Heart left ventricle (tissue), 16 donors: ENCODE results near the gene EFR3B. TPM values are rescaled to one million over a fixed set of nuclear protein-coding genes. Genes with fewer than 3 reads are reported as not detected.

Experiments used
- ATAC-seq, 4 donors: fragments of 200-7000 bp; cut with Tn5 transposase; one replicate each; pipeline ENCODE4 v1.9.1; 2020 to 2022; ENCODE audit warnings: moderate library complexity in 4 of 4, mild to moderate bottlenecking in 3 of 4, moderate number of reproducible peaks in 1 of 4
- DNase-seq, 5 donors: peaks; one replicate each; pipeline ENCODE4 v3.0.0-alpha.2; 2020
- H3K27ac ChIP-seq, 12 donors: fragments of 200-600 bp; sonication (generic) in 4 of 12; one replicate each; pipeline versions ENCODE4 v1.5.0 to v1.8.0; 2016 to 2022; ENCODE audit warnings: mild to moderate bottlenecking in 2 of 12
- H3K27me3 ChIP-seq, 9 donors: fragments of 200-600 bp; sonication (generic) in 2 of 9; one replicate each; pipeline versions ENCODE4 v1.5.1 to v1.8.0; 2016 to 2022; ENCODE audit warnings: mild to moderate bottlenecking in 3 of 9
- H3K36me3 ChIP-seq, 9 donors: fragments of 200-600 bp; sonication (generic) in 2 of 9; one replicate each; pipeline versions ENCODE4 v1.5.0 to v1.8.0; 2018 to 2022; ENCODE audit warnings: mild to moderate bottlenecking in 2 of 9
- H3K4me1 ChIP-seq, 12 donors: fragments of 200-600 bp; sonication (generic) in 4 of 12; one replicate each; pipeline versions ENCODE4 v1.5.0 to v1.8.0; 2016 to 2022; ENCODE audit warnings: mild to moderate bottlenecking in 3 of 12
- H3K4me3 ChIP-seq, 12 donors: fragments of 200-600 bp; sonication (generic) in 4 of 12; one replicate each; pipeline versions ENCODE4 v1.5.0 to v1.8.0; 2017 to 2022; ENCODE audit warnings: mild to moderate bottlenecking in 9 of 12, moderate library complexity in 4 of 12
- H3K9me3 ChIP-seq, 12 donors: fragments of 200-600 bp; sonication (generic) in 4 of 12; one replicate each; pipeline versions ENCODE4 v1.5.0 to v1.8.0; 2016 to 2022; ENCODE audit warnings: mild to moderate bottlenecking in 1 of 12
- CTCF ChIP-seq, 12 donors: fragments of 200-600 bp; sonication (generic) in 4 of 12; IDR thresholded peaks; one replicate each; pipeline versions ENCODE4 v1.5.0 to v1.8.0; 2018 to 2022; ENCODE audit warnings: antibody characterized with exemption in 12 of 12, mild to moderate bottlenecking in 5 of 12
- POLR2A ChIP-seq, 2 donors: fragments of 450-650 bp; IDR thresholded peaks; one replicate each; pipeline ENCODE4 v1.6.1; 2017; ENCODE audit warnings: antibody characterized with exemption in 2 of 2, mild to moderate bottlenecking in 2 of 2, moderate library complexity in 2 of 2
- WGBS, 4 donors: extraction: QIAGEN DNeasy Blood & Tissue Kit in 2 of 4; methylation state at CpG; one replicate each; pipeline versions ENCODE4 v1.1.5 to v1.1.7; 2013 to 2018; 5-methylcytosine and 5-hydroxymethylcytosine counted together
- intact Hi-C, 10 donors: fragments of 100-400 bp; cut with DNase I; formaldehyde crosslinking; loops; one replicate each; pipeline versions ENCODE4 v1.11.1 to v1.14.2; 2022
- polyA plus RNA-seq, 2 donors: library from polyadenylated mRNA; stranded (reverse); fragments of 200-250 nt; gene quantifications; one replicate each; pipeline ENCODE4 v1.2.3, GENCODE V29; 2013
- total RNA-seq, 9 donors: library from RNA; depleted of rRNA in 2 of 9; stranded (reverse); fragments of >200 nt in 2 of 9; fragmentation: NEBNext Ultra II Directional in 3 of 9; extraction: Animal tissue kit (Norgen Biotek cat#: 25700) in 3 of 9; gene quantifications; one replicate each; pipeline versions ENCODE4 v1.1.0 to v1.2.4, GENCODE V29; 2016 to 2023
- donor health status: ischemic (EF 13 %, LVEDD 7.1; RV severe dilation, severe dysfunction).
- donor health status: healthy with polysubstance abuse.
- donor health status: DM: no; HTN: yes; CAD: no.
- donor health status: DM: no; HTN: no; CAD: no.
- donor health status: ischemic (EF 25% LVEDD 6.9; RV normal size, moderate dysfunction).
- donor health status: ischemic (EF 25% LVEDD 5.7; RV mildly dilated, moderate dysfunction).
- donor health status: healthy.
- donor health status: DM: yes; HTN: yes; CAD: no.
- donor health status: ischemic (EF 35%, LVEDD 5.7; RV mildly dilated, moderate dysfunction).
- donor health status: nonischemic (EF 11% LVEDD 7.7; RV severe dilation, severe dysfunction).
- donor health status: DM: yes; HTN: yes; CAD: no.
- donor health status: PGD.
- donor health status: ischemic (EF 29% LVEDD 5.4; RV normal size, mild dysfunction).
- donor health status: nonischemic (EF 23%, LVEDD 6.1; RV moderate dilation, normal function).

Gene EFR3B
- total and polyA plus RNA-seq, 11 donors: 1.7 to 13.8 (median 5.5) TPM

DNA sequence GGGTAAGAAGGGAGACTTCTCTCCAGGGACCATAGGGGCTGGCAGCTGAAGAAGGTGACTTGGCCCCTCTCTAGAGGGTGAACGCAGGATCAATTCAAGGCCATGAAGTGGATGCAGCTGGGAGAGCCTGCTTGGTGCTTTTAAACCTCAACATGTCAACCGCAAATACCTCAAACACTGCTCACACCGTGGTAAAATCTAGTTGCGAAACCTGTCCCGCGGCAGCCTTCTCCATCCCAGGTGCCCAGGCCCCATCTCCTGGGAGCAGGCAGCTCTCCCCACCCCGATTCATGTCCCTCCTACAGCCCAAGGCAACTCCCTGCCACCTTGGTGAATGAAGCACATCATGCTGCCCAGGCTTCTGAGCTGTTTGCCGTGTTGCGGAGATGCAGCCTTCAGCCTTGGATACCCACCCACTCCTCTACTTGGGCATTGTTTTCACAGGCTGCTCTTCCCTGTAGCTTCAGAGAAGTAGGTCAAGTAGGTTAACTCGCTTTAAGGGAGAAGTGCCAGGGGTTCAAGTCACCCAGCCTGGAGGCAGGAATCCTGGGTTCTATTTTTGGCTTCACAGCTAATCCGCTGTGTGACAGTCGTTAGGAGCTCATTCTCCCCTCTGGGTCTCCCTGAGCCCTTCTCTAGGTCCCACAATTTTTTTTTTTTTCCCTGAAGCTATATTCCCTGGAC lies 6.2 kb upstream of the EFR3B start:
- Histone ChIP-seq H3K9me3 (no peaks in the 10 kb centered on the region), H3K27ac (no peak overlapping the region), H3K27me3 (no peaks in the 10 kb centered on the region), H3K4me3 (no peak overlapping the region), H3K36me3 (no peaks in the 10 kb centered on the region), H3K4me1 (peaks cover 0 to 3% (median 0%) of the 10 kb centered on the region in 12 donors)
- DNase-seq: no peak
- ATAC-seq: no peak
- intact Hi-C loops: loop anchor here in 2 of 10 donors (5.0 to 10.0 kb wide), 2 partner anchors 53 to 89 kb away; no protein-coding TSS in a partner anchor
- 77 to 82% (median 79%) methylated on average over 7 to 12 of the region's 12 CpGs for WGBS, 4 donors
- no peak for TF ChIP-seq CTCF (IDR thresholded peaks at IDR 0.05)
- TF ChIP-seq POLR2A (IDR thresholded peaks at IDR 0.05): no peak

GRCh38 chr2:25036221-25036559 lies 5.7 kb upstream of the EFR3B start:
- Histone ChIP-seq H3K4me1 (peaks cover 0 to 5% (median 1%) of the 10 kb centered on the region in 12 donors), H3K9me3 (no peaks in the 10 kb centered on the region), H3K4me3 (no peak overlapping the region), H3K27ac (no peak overlapping the region), H3K36me3 (no peaks in the 10 kb centered on the region), H3K27me3 (no peaks in the 10 kb centered on the region)
- intact Hi-C loops: loop anchor here in 2 of 10 donors (5.0 to 10.0 kb wide), 2 partner anchors 54 to 89 kb away; no protein-coding TSS in a partner anchor
- TF ChIP-seq POLR2A (IDR thresholded peaks at IDR 0.05): no peak
- no peak for TF ChIP-seq CTCF (IDR thresholded peaks at IDR 0.05)
- DNase-seq (no peak), ATAC-seq (no peak)
- 74 to 79% (median 76%) methylated on average over 6 of the region's 6 CpGs for WGBS, 4 donors

- Histone ChIP-seq H3K4me1 (peaks cover 0 to 23% (median 18%) of the 10 kb centered on the region in 12 donors), H3K27ac (no peak overlapping the region), H3K36me3 (no peaks in the 10 kb centered on the region), H3K27me3 (peaks cover 0 to 10% (median 0%) of the 10 kb centered on the region in 9 donors), H3K4me3 (no peak overlapping the region), H3K9me3 (no peaks in the 10 kb centered on the region)
- intact Hi-C loops: loop anchor here in 2 of 10 donors (5.0 to 10.0 kb wide), 2 partner anchors 57 to 86 kb away; no protein-coding TSS in a partner anchor
- no peak for TF ChIP-seq CTCF (IDR thresholded peaks at IDR 0.05)
- TF ChIP-seq POLR2A (IDR thresholded peaks at IDR 0.05): no peak
- DNase-seq (no peak), ATAC-seq (no peak)
- 86 to 93% (median 90%) methylated on average over 4 of the region's 4 CpGs for WGBS, 4 donors
These were observed 2.8 kb upstream of the EFR3B start for GRCh38 chr2:25039126-25039525.

DNA sequence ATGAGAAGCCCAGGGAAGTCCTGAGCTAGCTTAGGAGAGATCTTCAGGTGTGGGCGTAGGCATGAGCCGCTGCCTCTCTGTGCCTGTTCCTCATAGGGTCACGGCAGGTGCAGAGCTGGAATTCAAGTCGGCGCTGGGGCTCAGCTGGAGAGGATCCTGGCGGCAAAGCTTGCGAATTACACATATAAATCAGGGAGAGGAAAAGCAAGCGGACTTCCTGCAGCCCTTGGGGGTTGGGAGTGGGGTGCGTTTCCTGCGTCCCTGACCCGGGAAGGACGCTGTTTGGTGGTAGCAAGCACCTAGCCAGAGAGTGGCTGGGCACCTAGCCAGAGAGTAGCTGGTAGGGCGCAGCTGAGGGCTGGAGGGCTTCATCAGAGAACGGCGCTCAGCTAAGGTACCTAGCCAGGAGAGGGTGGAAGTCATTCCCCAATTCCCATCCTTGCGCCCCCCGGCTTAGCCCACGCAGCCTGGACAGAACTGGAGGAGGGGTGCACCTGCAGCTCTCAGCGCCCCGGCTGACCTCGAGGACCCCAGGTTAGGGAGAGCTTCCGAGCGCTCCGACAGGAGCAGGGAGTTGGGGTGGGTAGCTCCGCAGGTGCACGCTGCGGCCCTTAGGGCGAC lies 459 bp upstream of the EFR3B start:
- peak overlapping the region; percentile 37 to 97 (median 82) for H3K4me3 ChIP-seq
- H3K9me3 ChIP-seq: no peaks in the 10 kb centered on the region
- peaks cover 0 to 13% (median 0%) of the 10 kb centered on the region in 9 donors for H3K27me3 ChIP-seq
- DNase-seq: peak; percentile 59 to 74 (median 65)
- intact Hi-C loops: loop anchor here (2.0 to 10.0 kb wide), 10 partner anchors 36 to 87 kb away; partner anchors contain the start of gene DNAJC27 (in 3 of the 10)
- ATAC-seq: peak; percentile 15 to 43 (median 18)
- H3K36me3 ChIP-seq: no peaks in the 10 kb centered on the region
- no peak for TF ChIP-seq POLR2A (IDR thresholded peaks at IDR 0.05)
- peak in 8 of 12 donors; percentile 15 to 43 (median 31) for TF ChIP-seq CTCF (IDR thresholded peaks at IDR 0.05)
- peaks cover 0 to 26% (median 17%) of the 10 kb centered on the region in 12 donors for H3K4me1 ChIP-seq
- 0 to 3% (median 2%) methylated on average over 11 to 28 of the region's 28 CpGs for WGBS, 4 donors
- H3K27ac ChIP-seq: peak overlapping the region in 10 of 12 donors; percentile 44 to 87 (median 70)
